Effector CD8-positive, alpha-beta T cell (primary cell): ENCODE measurements around the gene CAMTA1.
"Not testable (repeated sequence)": the region's sequence is repeated elsewhere in the genome, so short reads cannot be mapped to it uniquely, and the experiment has no call there.

Experiments used
- DNase-seq: peaks from one replicate; lab custom pipeline; 2025; lab: John Stamatoyannopoulos, UW

CAMTA1 gene

GRCh38 chr1:7588457-7588827 is 803.2 kb downstream of the CAMTA1 start:
- no peak for DNase-seq

- DNase-seq = no peak
These were observed 804.0 kb downstream of the CAMTA1 start for GRCh38 chr1:7589080-7589735.

- no peak for DNase-seq
These were observed 804.6 kb downstream of the CAMTA1 start for GRCh38 chr1:7589774-7590425.

- no peak for DNase-seq
These were observed 805.2 kb downstream of the CAMTA1 start for GRCh38 chr1:7590426-7590790.

GRCh38 chr1:7591565-7591964 is 806.3 kb downstream of the CAMTA1 start:
- no peak for DNase-seq

GRCh38 chr1:7592120-7592798 is 807.0 kb downstream of the CAMTA1 start:
- no peak for DNase-seq

- no peak for DNase-seq
These were observed 808.9 kb downstream of the CAMTA1 start for GRCh38 chr1:7594002-7594713.

GRCh38 chr1:7594714-7595295 is 809.6 kb downstream of the CAMTA1 start:
- no peak for DNase-seq

GRCh38 chr1:7595336-7595735 is 810.1 kb downstream of the CAMTA1 start:
- DNase-seq = no peak

- DNase-seq = no peak
These were observed 811.1 kb downstream of the CAMTA1 start for GRCh38 chr1:7596126-7596965.

GRCh38 chr1:7598058-7598457 is 812.8 kb downstream of the CAMTA1 start:
- DNase-seq = not testable (repeated sequence)

- DNase-seq = not testable (repeated sequence)
These were observed 819.7 kb downstream of the CAMTA1 start for GRCh38 chr1:7604906-7605305.

- DNase-seq = no peak
These were observed 820.8 kb downstream of the CAMTA1 start for GRCh38 chr1:7606096-7606495.

GRCh38 chr1:7607097-7607496 is 821.8 kb downstream of the CAMTA1 start:
- no peak for DNase-seq

- no peak for DNase-seq
These were observed 823.5 kb downstream of the CAMTA1 start for GRCh38 chr1:7608628-7609305.

GRCh38 chr1:7609311-7609994 is 824.2 kb downstream of the CAMTA1 start:
- no peak for DNase-seq

- DNase-seq = no peak
These were observed 825.0 kb downstream of the CAMTA1 start for GRCh38 chr1:7610106-7610731.

GRCh38 chr1:7610936-7611335 is 825.7 kb downstream of the CAMTA1 start:
- no peak for DNase-seq

GRCh38 chr1:7611421-7612010 is 826.3 kb downstream of the CAMTA1 start:
- no peak for DNase-seq
